Measurements from ENCODE around the gene TCAF1. TPM values are rescaled to one million over a fixed set of nuclear protein-coding genes. Genes with fewer than 3 reads are reported as not detected.

The TCAF1 gene
- 10 to 100 TPM; 39.5 to 44.9 TPM for total RNA-seq

- no peaks in the 10 kb centered on the region for H3K36me3 ChIP-seq
- intact Hi-C loops (cut with DNase I), result no loop called here
- no peaks in the 10 kb centered on the region for H3K9me3 ChIP-seq
- H3K27me3 ChIP-seq, result no peaks in the 10 kb centered on the region
- peaks cover 13% of the 10 kb centered on the region for H3K4me1 ChIP-seq
- peak within 1 kb of the TSS; percentile 82 to 99 for H3K9ac ChIP-seq (ENCODE audit: low read depth in 2 of 2, low read length in 2 of 2)
- TF ChIP-seq CTCF (IDR thresholded peaks at IDR 0.05), result peak; percentile 15
- peak within 1 kb of the TSS; percentile 56 for H3K4me3 ChIP-seq
- peak within 1 kb of the TSS; percentile 92 for H3K27ac ChIP-seq
- peak; percentile 98 for DNase-seq
These were observed at the start of gene TCAF1 for GRCh38 chr7:143901668-143902331. Gene TCAF1, minus strand, starts transcription at chr7:143902176. Its CDS starts 25,568 bp downstream, at chr7:143876608.

- DNase-seq, result no peak
- no peak overlapping the region for H3K27ac ChIP-seq
- no peak for TF ChIP-seq CTCF (IDR thresholded peaks at IDR 0.05)
- H3K27me3 ChIP-seq, result no peaks in the 10 kb centered on the region
- H3K9me3 ChIP-seq, result no peaks in the 10 kb centered on the region
- no peak overlapping the region for H3K9ac ChIP-seq (ENCODE audit: low read depth in 2 of 2, low read length in 2 of 2)
- H3K4me3 ChIP-seq, result no peak overlapping the region
- H3K36me3 ChIP-seq, result no peaks in the 10 kb centered on the region
- no peaks in the 10 kb centered on the region for H3K4me1 ChIP-seq
- intact Hi-C loops (cut with DNase I), result no loop called here
These were observed 46.8 kb upstream of the TCAF1 start for GRCh38 chr7:143948733-143949132.

GRCh38 chr7:143947111-143947510 is 45.1 kb upstream of the TCAF1 start:
- Histone ChIP-seq H3K9me3 (no peaks in the 10 kb centered on the region), H3K36me3 (no peaks in the 10 kb centered on the region), H3K27me3 (no peaks in the 10 kb centered on the region), H3K4me1 (no peaks in the 10 kb centered on the region), H3K4me3 (no peak overlapping the region), H3K27ac (no peak overlapping the region), H3K9ac (ENCODE audit: low read depth in 2 of 2, low read length in 2 of 2) (no peak overlapping the region)
- intact Hi-C loops (cut with DNase I), result no loop called here
- DNase-seq, result no peak
- TF ChIP-seq CTCF (IDR thresholded peaks at IDR 0.05), result no peak

- H3K9ac ChIP-seq (ENCODE audit: low read depth in 2 of 2, low read length in 2 of 2), result no peak overlapping the region
- H3K9me3 ChIP-seq, result no peaks in the 10 kb centered on the region
- H3K27me3 ChIP-seq, result no peaks in the 10 kb centered on the region
- TF ChIP-seq CTCF (IDR thresholded peaks at IDR 0.05), result no peak
- H3K36me3 ChIP-seq, result no peaks in the 10 kb centered on the region
- no peaks in the 10 kb centered on the region for H3K4me1 ChIP-seq
- H3K27ac ChIP-seq, result no peak overlapping the region
- no peak for DNase-seq
- H3K4me3 ChIP-seq, result no peak overlapping the region
- intact Hi-C loops (cut with DNase I), result no loop called here
These were observed 43.4 kb upstream of the TCAF1 start for GRCh38 chr7:143945423-143945822.

- Histone ChIP-seq H3K4me3 (no peak overlapping the region), H3K4me1 (no peaks in the 10 kb centered on the region), H3K9me3 (no peaks in the 10 kb centered on the region), H3K36me3 (no peaks in the 10 kb centered on the region), H3K27ac (no peak overlapping the region), H3K9ac (ENCODE audit: low read depth in 2 of 2, low read length in 2 of 2) (no peak overlapping the region), H3K27me3 (no peaks in the 10 kb centered on the region)
- no peak for TF ChIP-seq CTCF (IDR thresholded peaks at IDR 0.05)
- no peak for DNase-seq
- intact Hi-C loops (cut with DNase I), result no loop called here
These were observed 36.6 kb upstream of the TCAF1 start for GRCh38 chr7:143938379-143939243.
